HG02623 (cell line): ENCODE results near the gene GTF2IRD1.
"Not testable (repeated sequence)": the region's sequence is repeated elsewhere in the genome, so short reads cannot be mapped to it uniquely, and the experiment has no call there.

Experiments
- ATAC-seq: cut with Tn5 transposase; IDR thresholded peaks from one replicate; pipeline ENCODE4 v1.9.1; 2021; ENCODE audit warnings: moderate library complexity; ENCODE audit not compliant: unreplicated experiment

Gene GTF2IRD1

GRCh38 chr7:74466196-74466813 is 12.6 kb downstream of the GTF2IRD1 start:
- ATAC-seq: no peak

DNA sequence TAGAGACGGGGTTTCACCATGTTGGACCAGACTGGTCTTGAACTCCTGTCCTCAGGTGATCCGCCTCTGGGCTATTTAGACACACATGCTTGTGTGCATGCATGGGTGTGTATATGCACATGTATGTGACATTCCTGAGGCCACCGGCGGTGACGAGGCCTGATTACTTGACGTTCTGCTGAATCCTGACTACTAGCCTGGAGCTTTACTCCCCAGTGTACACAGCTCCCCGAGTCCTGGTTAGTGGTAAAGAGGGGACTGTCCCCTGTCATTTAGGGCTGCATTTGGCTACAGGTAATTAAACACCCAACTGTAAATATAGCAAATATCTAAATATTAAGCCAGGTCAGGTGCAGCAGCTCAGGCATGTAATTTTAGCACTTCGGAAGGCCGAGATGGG is 14.2 kb downstream of the GTF2IRD1 start:
- ATAC-seq: no peak

- ATAC-seq: no peak
Observed at GRCh38 chr7:74470504-74470903, 16.8 kb downstream of the GTF2IRD1 start.

DNA sequence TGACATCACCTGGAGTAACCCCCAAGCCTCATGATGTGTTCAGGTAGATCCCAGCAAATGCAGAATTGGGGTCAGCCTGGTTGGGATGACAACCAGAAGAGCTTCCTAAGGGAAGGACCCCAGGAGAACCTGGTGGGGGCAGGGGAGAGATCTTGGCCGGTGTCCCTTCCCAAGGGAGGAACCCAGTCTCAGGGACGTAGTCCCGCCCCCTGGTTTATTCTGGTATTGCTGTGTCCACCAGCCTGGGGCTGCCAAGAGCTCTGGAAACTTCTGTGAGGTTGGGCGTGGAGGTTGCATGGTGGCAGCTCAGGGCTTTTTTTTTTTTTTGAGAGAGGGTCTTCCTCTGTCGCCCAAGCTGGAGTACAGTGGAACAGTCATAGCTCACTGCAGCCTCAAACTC is 19.4 kb downstream of the GTF2IRD1 start:
- no peak for ATAC-seq

GRCh38 chr7:74474271-74474865 is 20.7 kb downstream of the GTF2IRD1 start:
- ATAC-seq: no peak

DNA sequence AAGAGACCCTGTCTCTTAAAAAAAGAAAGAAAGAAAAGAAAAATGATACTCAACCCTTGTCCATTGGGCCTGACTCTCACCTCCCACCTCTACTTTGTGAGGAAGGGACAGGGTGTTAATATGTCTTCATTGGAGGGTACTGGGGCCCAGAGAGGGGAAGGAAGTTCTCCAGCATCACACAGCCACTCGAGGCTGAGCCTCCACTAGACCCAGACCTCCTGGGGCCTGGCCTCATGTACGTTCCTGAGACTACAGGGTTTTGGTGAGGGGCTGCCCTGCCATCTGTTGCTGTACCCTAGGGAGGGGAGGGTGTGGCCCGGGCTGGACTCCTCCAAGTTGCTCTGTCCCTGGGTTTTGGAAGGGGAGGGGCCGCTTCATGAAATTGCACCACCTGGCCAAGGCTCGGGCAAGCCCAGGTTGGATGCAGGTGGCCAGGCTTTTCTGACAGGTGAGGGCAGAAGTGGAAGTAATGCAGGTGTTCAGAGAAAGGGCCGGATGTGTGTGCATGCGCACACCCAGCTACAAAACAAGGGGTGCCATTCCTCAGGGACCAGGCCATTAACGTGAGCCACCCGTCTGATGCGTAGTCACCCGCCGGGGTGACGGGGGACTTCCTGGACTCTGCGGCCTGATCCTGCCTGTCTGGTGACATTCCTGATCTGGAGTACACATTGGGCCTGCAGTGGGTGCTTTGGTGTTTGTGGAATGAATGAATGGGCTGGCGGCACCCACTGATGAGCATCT is 21.7 kb downstream of the GTF2IRD1 start:
- no peak for ATAC-seq

- no peak for ATAC-seq
Observed at GRCh38 chr7:74475987-74476350, 22.3 kb downstream of the GTF2IRD1 start.

DNA sequence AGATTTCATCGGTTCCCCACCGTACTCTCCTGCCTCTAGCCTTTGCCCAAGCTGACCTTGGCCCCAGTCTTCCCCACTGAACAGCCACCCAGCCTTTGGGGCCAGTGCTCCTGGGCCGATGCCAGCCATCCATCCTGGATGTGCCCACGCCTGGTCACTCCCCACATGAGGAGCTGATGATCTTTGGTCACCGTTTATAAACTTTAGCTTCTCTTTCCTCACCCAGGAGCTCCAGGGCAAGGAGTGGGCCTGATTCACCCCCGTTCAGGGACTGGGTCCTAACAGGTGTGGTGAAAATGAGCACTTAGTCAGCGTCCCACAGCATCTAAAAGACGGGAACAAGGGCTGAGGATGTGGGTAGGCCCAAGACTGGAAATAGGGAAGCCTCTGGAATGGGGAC is 22.9 kb downstream of the GTF2IRD1 start:
- ATAC-seq: no peak

DNA sequence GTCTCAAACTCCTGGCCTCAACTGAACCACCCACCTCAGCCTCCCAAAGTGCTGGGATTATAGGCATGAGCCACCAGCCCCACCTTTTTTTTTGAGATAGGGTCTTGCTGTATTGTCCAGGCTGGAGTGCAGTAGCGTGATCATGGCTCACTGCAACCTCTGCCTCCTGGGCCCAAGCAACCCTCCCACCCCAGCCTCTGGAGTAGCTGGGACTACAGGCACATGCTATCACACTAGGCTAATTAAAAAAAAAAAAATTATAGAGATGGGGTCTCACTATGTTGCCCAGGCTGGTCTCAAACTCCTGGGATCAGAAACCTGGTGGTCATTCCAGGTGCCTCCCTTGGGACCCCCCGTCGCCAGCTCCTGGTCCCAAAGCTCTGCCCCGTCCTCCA is 25.0 kb downstream of the GTF2IRD1 start:
- ATAC-seq: no peak

- no peak for ATAC-seq
Observed at GRCh38 chr7:74479066-74479781, 25.5 kb downstream of the GTF2IRD1 start.

DNA sequence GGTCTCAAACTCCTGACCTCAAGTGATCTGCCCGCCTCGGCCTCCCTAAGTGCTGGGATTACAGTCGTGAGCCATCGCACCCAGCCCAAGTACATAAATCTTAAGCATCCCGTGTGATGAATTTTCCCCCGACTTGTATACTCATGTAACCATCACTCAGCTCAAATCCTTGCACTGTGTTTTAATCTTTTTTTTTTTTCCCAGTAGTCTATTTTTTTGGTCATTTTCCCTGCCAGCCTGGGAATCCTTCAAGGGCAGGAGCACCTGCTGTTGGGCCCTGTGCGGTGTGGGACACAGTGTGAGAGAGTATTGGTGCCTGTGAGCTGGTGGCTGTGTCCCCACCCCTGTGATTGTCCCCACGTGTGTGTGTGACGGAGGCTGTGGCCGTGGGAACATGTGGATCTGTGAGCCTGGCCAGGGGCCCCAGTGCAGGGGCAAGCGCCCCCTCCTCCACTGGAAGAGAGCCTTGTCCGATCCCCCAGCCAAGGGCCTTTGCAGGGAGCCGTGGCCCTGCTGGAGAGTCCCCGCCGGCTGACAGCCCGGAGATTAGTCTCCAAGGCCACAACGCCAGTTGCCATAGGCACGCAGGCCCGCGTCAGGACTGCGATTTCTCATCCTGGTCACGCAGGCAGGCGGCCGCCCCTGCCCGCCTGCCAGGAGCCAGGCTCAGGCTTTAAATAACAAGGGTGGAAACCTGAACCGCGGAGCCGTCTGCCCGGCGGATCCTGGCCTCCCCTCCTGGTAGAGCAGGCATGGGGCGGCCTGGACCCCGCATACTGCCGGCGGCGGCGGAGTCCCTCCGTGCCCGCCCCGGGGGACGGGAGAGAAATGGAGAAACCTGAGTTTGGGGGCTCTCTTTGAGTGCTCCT is 26.5 kb downstream of the GTF2IRD1 start:
- no peak for ATAC-seq

GRCh38 chr7:74480861-74481417 is 27.2 kb downstream of the GTF2IRD1 start:
- no peak for ATAC-seq

- ATAC-seq: no peak
Observed at GRCh38 chr7:74481458-74482196, 27.9 kb downstream of the GTF2IRD1 start.

- no peak for ATAC-seq
Observed at GRCh38 chr7:74482197-74482467, 28.4 kb downstream of the GTF2IRD1 start.

GRCh38 chr7:74482629-74483401 is 29.1 kb downstream of the GTF2IRD1 start:
- no peak for ATAC-seq

GRCh38 chr7:74483402-74484336 is 30.0 kb downstream of the GTF2IRD1 start:
- no peak for ATAC-seq

DNA sequence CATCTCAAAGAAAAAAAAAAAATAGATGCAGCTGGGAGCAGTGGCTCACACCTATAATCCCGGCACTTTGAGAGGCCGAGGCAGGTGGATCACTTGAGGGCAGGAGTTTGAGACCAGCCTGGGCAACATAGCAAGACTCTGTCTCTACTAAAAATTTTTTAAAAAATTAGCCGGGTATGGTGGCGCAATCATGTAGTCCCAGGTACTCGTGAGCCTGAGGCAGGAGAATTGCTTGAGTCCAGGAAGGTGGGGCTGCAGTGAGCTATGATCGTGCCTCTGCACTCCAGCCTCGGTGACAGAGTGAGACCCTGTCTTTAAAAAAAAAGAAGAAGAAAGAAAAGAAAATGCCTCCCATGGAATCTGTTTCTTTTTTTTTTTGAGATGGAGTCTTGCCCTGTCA is 31.9 kb downstream of the GTF2IRD1 start:
- no peak for ATAC-seq

DNA sequence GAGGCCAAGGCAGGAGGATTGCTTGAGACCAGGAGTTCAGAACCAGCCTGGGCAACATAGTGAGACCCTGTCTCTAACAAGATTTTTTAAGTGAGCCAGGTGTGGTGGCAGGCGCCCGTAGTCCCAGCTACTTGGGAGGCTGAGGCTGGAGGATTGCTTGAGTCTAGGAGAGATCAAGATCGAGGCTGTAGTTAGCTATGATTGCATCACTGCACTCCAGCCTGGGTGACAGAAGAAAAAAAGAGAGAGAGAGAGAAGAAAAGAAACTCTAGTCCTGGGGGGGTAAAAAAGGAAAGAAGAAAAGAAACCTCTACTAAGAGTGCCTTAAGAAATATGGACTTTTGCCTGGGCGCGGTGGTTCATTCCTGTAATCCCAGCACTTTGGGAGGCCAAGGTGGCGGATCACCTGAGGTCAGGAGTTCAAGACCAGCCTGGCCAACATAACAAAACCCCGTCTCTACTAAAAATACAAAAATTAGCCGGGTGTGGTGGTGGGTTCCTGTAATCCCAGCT is 34.9 kb downstream of the GTF2IRD1 start:
- ATAC-seq: not testable (repeated sequence)
